ENCODE results near the gene ALDH3B2. TPM values are rescaled to one million over a fixed set of nuclear protein-coding genes. Genes with fewer than 3 reads are reported as not detected.

Gene ALDH3B2
- total RNA-seq, 1 experiment from 2014 or later = not detected

DNA sequence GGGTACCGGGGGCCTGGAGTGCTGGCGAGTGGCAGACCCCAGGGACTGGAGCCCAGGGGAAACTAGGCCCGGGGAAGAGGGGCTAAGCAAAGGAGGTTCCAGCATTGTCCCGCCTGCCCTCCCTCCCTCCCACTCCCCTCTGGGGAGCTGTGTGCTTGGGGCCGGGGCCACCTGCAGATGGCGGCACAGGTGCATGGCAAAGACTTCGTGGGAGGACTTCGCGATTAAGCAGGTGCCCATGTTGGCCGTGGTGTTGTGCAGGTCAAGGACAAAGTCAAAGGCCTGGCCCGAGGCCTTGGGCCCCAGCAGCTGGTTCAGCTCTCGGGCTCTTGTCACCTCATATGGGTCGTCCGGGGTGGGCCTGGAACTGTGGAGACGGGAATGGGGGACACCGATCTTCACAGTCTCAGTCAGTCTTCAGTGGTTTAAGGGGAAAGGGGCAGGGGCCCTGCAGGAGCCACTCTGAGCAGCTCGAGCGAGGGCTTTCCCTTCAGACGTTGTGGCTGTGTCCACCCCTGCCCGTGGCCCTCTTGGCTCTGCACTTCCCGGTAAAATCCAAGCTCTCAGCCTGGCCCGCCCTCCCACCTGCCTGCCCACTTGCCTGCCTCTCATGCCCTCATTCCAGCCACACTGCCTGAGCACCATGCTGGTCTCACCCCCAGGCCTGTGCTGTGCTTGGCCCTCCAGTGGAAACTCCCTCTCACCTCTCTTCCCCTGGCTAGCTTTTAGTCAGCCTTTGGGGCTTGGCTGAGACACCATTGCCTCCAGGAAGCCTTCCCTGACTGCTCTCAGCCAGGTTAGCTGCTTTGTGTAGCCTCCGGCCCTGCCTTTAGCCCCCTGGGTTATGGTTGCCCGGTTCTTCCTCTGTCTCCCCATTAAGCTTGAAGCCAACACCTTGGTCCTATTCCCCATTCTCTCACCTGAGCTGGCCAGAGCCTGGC is 28.6 kb downstream of the ALDH3B2 start:
- no peaks in the 10 kb centered on the region for H4K20me1 ChIP-seq (ENCODE audit: control insufficient read depth, insufficient read depth, insufficient read length)
- no peak overlapping the region for H3K4ac ChIP-seq (ENCODE audit: low read depth, low read length)
- H3K36me3 Mint-ChIP-seq (ENCODE audit: insufficient read depth in 1 of 3, low read depth in 3 of 3) = no peaks in the 10 kb centered on the region; a peak in 1 of 7 replicates
- H3K27ac ChIP-seq (ENCODE audit: insufficient read length, low read depth, low read length) = no peak overlapping the region
- no peak overlapping the region for H2BK12ac ChIP-seq (ENCODE audit: insufficient read length, low read depth, low read length)
- no peak overlapping the region; a peak in 2 of 7 replicates for H3K27ac Mint-ChIP-seq
- no peak overlapping the region for H3K18ac ChIP-seq (ENCODE audit: insufficient read length, low read depth, low read length)
- peak; percentile 65 for DNase-seq
- H3K23me2 ChIP-seq (ENCODE audit: insufficient read length, low read depth, low read length, poor library complexity, severe bottlenecking) = no peaks in the 10 kb centered on the region
- no peak overlapping the region for H3K9ac ChIP-seq (ENCODE audit: extremely low read depth, insufficient read length, low read length)
- no peak overlapping the region for H4K8ac ChIP-seq (replicated peaks; ENCODE audit: insufficient read length, low read depth, low read length)
- no peak overlapping the region for H2BK20ac ChIP-seq (ENCODE audit: low read depth, low read length, poor library complexity, severe bottlenecking)
- H2BK5ac ChIP-seq (ENCODE audit: insufficient read length, low read length) = no peak overlapping the region
- H3K9me3 ChIP-seq (ENCODE audit: control insufficient read depth, low read depth, low read length) = no peaks in the 10 kb centered on the region
- H3K27me3 Mint-ChIP-seq (ENCODE audit: low read depth) = peaks cover 33% of the 10 kb centered on the region
- H2AK5ac ChIP-seq (ENCODE audit: insufficient read length, low read length) = no peak overlapping the region
- no CpG with 5 or more reads among the region's 24 CpGs for WGBS (ENCODE audit: extremely low coverage, insufficient read length, low lambda C conversion rate)
- H3K9me3 Mint-ChIP-seq = peaks cover 0 to 3% of the 10 kb centered on the region in 2 experiments; a peak in 3 of 5 replicates
- H3K56ac ChIP-seq (ENCODE audit: insufficient read length, low read depth, low read length) = no peak overlapping the region
- H3K27me3 ChIP-seq (ENCODE audit: insufficient read depth, low read length) = peaks cover 2% of the 10 kb centered on the region; the same call in 1 of the 2 replicates
- H3K23ac ChIP-seq (ENCODE audit: insufficient read length, low read depth, low read length) = no peak overlapping the region
- no peak overlapping the region for H3K4me2 ChIP-seq (ENCODE audit: insufficient read depth, insufficient read length, low read length)
- no peak overlapping the region for H2BK120ac ChIP-seq (ENCODE audit: low read depth, low read length, poor library complexity, severe bottlenecking)
- H3K79me2 ChIP-seq (ENCODE audit: insufficient read depth, low read length) = no peaks in the 10 kb centered on the region
- H2AFZ ChIP-seq (ENCODE audit: low read length) = no peak overlapping the region
- H4K5ac ChIP-seq (ENCODE audit: insufficient read length, low read depth, low read length) = no peak overlapping the region
- no peak overlapping the region for H2BK15ac ChIP-seq (ENCODE audit: low read depth, low read length)
- no peak overlapping the region for H4K91ac ChIP-seq (ENCODE audit: insufficient read length, low read depth, low read length)
- no peak overlapping the region for H3T11ph ChIP-seq (ENCODE audit: low read length)
- H3K4me1 ChIP-seq (ENCODE audit: insufficient read depth, low read length) = no peaks in the 10 kb centered on the region
- H3K14ac ChIP-seq (ENCODE audit: insufficient read depth, low read length) = no peak overlapping the region
- H3K4me3 Mint-ChIP-seq = no peak overlapping the region; a peak in 1 of 5 replicates
- peaks cover 8 to 15% of the 10 kb centered on the region in 2 experiments for H3K4me1 Mint-ChIP-seq
- no peaks in the 10 kb centered on the region for H3K79me1 ChIP-seq (ENCODE audit: insufficient read depth, low read depth, low read length, poor library complexity, severe bottlenecking)
- TF ChIP-seq, protein P1, sequence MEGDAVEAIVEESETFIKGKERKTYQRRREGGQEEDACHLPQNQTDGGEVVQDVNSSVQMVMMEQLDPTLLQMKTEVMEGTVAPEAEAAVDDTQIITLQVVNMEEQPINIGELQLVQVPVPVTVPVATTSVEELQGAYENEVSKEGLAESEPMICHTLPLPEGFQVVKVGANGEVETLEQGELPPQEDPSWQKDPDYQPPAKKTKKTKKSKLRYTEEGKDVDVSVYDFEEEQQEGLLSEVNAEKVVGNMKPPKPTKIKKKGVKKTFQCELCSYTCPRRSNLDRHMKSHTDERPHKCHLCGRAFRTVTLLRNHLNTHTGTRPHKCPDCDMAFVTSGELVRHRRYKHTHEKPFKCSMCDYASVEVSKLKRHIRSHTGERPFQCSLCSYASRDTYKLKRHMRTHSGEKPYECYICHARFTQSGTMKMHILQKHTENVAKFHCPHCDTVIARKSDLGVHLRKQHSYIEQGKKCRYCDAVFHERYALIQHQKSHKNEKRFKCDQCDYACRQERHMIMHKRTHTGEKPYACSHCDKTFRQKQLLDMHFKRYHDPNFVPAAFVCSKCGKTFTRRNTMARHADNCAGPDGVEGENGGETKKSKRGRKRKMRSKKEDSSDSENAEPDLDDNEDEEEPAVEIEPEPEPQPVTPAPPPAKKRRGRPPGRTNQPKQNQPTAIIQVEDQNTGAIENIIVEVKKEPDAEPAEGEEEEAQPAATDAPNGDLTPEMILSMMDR (conservative IDR thresholded peaks at IDR 0.05) = peak; percentile 56
